NT2/D1 (cell line): ENCODE results near the gene PLEKHA4.

ENCODE experiments used
- SUZ12 ChIP-seq: IDR thresholded peaks from 2 replicates; pipeline ENCODE4 v1.6.1; 2011; ENCODE audit not compliant: insufficient read length, insufficient read depth; ENCODE audit errors: extremely low read depth
- YY1 ChIP-seq: IDR thresholded peaks from 2 replicates; pipeline ENCODE4 v1.6.1; 2011; ENCODE audit not compliant: insufficient read length, insufficient read depth
- ZNF274 ChIP-seq: IDR thresholded peaks from 2 replicates; pipeline ENCODE4 v1.6.1; 2011; ENCODE audit warnings: mild to moderate bottlenecking, low read depth, low read length

- no peak for TF ChIP-seq YY1
- no peak for TF ChIP-seq ZNF274
- no peak for TF ChIP-seq SUZ12
Measured at GRCh38 chr19:48804496-48804895, 63.9 kb downstream of the PLEKHA4 start.
